HG02943 (cell line): ENCODE results near the gene PLCE1.

Experiments
- ATAC-seq: cut with Tn5 transposase; IDR thresholded peaks from one replicate; pipeline ENCODE4 v1.9.1; 2021; ENCODE audit warnings: mild to moderate bottlenecking, low read depth, moderate library complexity; ENCODE audit not compliant: unreplicated experiment

Gene PLCE1

GRCh38 chr10:93992400-93993030 lies 1.2 kb upstream of the PLCE1 start:
- ATAC-seq, result no peak

- no peak for ATAC-seq
Observed at GRCh38 chr10:93993414-93993781, 333 bp upstream of the PLCE1 start.

GRCh38 chr10:93994438-93994801 lies 689 bp downstream of the PLCE1 start:
- ATAC-seq, result no peak

GRCh38 chr10:93995182-93995581 lies 1.5 kb downstream of the PLCE1 start:
- no peak for ATAC-seq

- ATAC-seq, result no peak
Observed at GRCh38 chr10:93995598-93996271, 2.0 kb downstream of the PLCE1 start.

GRCh38 chr10:93996551-93996950 lies 2.8 kb downstream of the PLCE1 start:
- no peak for ATAC-seq

GRCh38 chr10:93997546-93997945 lies 3.8 kb downstream of the PLCE1 start:
- no peak for ATAC-seq

GRCh38 chr10:93999401-93999851 lies 5.7 kb downstream of the PLCE1 start:
- no peak for ATAC-seq

- no peak for ATAC-seq
Observed at GRCh38 chr10:94000638-94001415, 7.1 kb downstream of the PLCE1 start.

- ATAC-seq, result no peak
Observed at GRCh38 chr10:94001416-94001810, 7.7 kb downstream of the PLCE1 start.

GRCh38 chr10:94002156-94002555 lies 8.4 kb downstream of the PLCE1 start:
- no peak for ATAC-seq

- no peak for ATAC-seq
Observed at GRCh38 chr10:94003488-94003887, 9.8 kb downstream of the PLCE1 start.

- no peak for ATAC-seq
Observed at GRCh38 chr10:94005050-94005449, 11.3 kb downstream of the PLCE1 start.

- ATAC-seq, result no peak
Observed at GRCh38 chr10:94006591-94007550, 13.1 kb downstream of the PLCE1 start.

GRCh38 chr10:94008526-94008925 lies 14.8 kb downstream of the PLCE1 start:
- no peak for ATAC-seq

- ATAC-seq, result no peak
Observed at GRCh38 chr10:94010116-94010515, 16.4 kb downstream of the PLCE1 start.

GRCh38 chr10:94010886-94011285 lies 17.2 kb downstream of the PLCE1 start:
- ATAC-seq, result no peak

- no peak for ATAC-seq
Observed at GRCh38 chr10:94011296-94011695, 17.6 kb downstream of the PLCE1 start.

- ATAC-seq, result no peak
Observed at GRCh38 chr10:94012834-94013233, 19.1 kb downstream of the PLCE1 start.

GRCh38 chr10:94013331-94013760 lies 19.6 kb downstream of the PLCE1 start:
- ATAC-seq, result no peak
